SW 1271 (cell line): ENCODE results near the gene COPS7A.

Experiments
- DNase-seq, 2 experiments: peaks; one replicate each; lab custom pipeline; 2025; lab: John Stamatoyannopoulos, UW

Gene COPS7A, protein sequence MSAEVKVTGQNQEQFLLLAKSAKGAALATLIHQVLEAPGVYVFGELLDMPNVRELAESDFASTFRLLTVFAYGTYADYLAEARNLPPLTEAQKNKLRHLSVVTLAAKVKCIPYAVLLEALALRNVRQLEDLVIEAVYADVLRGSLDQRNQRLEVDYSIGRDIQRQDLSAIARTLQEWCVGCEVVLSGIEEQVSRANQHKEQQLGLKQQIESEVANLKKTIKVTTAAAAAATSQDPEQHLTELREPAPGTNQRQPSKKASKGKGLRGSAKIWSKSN

DNA sequence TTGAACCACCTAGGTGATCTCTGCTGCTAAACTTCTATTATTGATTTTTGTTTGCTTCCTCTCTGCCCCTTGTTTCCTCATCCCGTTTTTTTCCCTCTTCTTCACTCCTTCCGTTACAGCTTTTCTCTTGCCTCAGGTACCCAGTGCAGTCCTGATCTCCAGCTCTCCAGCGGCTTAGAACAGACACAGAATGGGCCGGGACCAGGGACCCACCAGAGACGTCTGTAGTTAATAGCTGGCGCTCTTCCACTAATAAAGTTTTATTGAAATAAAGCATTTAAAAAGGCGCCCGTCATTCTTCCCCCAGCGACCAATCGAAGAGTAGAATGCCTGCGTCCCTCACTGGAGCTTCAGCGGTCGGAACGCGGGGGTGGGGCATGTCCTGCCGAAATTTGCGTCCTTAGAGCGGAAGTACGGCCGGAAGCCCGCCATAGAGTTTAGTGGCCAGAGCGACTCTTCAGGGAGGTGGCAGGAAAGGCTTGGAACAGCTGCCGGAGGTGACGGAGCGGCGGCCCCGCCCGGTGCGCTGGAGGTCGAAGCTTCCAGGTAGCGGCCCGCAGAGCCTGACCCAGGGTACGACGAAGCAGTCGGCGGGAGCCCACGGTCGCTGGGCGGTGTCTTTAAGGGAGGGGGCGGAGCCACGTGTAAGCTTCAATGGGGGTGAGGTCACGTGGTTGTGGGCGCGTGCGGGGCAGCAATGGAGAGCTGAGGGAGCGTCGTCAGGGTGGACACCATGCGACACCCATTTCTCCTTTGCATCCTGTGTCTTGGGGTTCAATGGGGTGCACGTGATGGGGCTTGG is at the start of gene COPS7A:
COPS7A (plus strand) TSS at position 440 of the 802 bp plus-strand sequence. CDS start 611 bp downstream, outside the sequence.
- DNase-seq: peak; percentile 98 to 99

DNA sequence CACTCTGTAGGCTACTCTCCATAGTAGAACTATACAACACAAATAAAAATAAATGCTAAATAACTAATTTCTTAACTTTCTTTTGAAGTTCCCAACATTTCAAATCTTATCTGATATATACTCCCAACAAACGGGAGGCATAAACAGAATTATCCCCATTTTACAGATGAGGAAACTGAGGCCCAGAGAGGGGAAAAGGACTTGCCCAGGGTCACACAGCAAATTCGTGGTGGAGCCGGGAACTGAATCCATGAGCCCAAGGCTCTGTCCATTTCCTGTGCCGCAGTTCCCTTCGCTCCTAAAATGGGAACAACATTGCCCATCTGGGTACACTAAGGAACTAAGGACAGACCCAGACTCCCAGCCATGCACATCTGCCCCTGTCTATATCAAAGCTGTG is 46.9 kb upstream of the COPS7A start:
- no peak for DNase-seq

DNA sequence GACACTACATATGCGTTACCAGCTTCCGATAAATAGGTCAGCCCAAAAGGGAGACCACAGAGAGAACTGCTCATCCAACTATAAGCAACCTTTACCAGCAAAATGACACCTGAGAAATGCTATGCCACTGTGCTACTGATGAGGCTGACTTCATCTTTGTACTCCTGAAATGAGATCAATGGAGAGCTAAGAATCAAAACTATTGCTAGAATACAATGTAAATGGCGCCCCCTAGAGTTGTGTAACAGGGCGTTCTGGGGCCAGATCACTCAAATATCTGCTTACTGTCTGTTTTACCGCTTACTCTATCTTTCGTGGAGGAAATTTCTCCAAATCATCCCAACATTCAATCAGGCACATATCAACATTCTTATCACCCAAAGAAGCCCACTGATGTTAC is 39.2 kb upstream of the COPS7A start:
- peak; percentile 17 to 67 for DNase-seq

DNA sequence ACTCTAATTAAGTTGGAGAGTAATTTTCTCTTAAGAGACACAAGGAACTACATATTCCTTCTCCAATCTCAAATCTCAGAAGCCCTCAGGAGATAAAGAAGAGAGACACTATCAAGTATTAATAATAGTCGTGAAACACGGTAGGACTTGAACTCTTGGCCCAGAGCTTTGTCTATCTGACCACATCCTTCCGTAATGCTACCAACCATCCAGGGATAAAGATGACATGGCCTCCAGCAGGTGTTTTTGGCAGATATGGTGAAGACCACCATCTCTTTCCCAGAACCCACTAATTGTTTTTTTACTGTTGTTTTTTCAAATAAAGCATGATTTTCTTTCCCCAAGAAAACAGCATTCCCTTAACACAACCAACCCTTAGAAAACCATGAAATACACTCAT is 38.0 kb upstream of the COPS7A start:
- DNase-seq: no peak

DNA sequence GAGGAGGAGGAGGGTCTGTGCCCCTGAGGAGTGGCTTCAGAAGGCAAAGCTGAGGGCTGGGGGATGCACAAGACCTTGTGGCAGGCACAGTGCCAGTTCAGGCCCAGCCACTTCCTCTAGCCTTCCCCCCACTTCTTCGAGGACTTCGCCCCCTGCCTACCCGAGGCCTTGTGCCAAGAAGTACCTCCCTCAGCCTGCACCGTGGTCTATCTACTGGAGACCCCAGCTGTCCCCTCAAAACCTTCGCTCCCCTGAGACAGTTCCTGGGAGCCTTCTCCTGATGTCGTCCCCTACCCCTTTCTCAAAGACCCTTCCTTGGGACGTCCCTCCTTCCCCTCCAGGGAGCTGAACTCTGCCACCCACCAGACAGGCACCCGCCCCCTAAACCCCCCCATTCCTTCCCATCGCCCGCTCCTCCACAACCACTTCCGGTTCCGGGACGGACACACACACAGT is 35.3 kb upstream of the COPS7A start:
- no peak for DNase-seq

DNA sequence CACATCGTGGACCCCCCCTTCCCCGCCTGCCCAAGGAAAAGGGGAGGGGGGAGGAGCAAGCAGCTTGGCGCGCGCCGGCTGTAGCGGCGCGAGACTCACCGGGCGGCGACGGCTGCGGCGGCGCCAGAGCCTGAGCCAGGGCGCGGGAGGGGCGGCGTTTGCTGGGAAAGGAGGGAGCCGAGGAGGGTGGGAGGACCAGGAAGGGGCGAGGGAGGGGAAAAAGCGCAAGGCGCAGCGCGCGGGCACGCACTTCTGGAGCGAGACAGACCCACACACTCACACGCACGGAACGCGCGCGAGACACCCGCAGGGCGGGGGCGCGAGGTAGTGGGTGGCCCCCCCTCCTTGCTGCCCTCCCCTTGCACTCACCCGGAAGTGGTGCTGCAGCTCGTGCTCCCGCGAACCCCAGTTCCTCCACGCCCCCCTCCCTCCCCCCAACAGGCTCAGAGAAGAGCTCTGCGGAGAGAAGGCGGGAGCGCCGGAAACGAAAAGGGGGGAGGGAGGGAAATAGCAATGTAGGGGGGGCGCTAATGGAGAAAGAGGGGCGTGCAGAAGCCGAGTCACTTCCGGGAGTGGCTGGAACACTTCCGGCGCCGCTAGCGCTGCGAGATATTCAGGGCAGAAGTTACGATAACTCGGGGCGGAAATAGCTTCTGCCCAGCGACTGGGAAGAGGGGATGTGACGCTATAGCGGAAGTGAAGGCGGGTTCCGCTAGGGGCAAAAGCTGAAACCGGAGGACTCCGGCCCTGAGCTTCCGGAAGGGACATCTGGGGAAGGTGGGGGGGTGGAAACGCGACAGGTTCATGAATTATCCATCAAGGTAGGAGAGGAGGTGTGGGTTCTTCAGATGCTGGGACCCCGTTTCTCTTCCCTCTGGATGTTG is 34.6 kb upstream of the COPS7A start, which contains the start of gene ZNF384:
ZNF384 (minus strand) TSS at position 377 of the 884 bp plus-strand sequence. CDS start 9,855 bp downstream, outside the sequence.
- DNase-seq: peak; percentile 99 to 100

DNA sequence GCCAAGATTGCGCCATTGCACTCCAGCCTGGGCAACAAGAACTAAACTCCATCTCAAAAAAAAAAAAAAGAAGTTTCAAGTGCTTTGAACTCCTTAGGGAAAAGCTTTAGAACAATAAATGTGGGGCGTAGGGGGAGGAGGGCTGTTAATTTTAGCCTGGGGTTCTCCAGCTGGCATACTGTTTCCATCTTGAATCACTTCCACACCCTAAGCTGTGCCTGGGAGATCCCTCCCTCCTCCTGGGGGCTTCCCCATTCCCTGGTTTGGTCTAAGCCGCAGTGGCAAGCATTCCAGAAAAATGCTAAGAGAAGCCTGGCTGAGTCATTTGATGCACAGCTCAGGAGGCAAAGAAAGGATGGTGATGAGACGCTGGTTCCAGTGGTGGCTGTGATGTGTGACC is 32.4 kb upstream of the COPS7A start:
- no peak for DNase-seq

DNA sequence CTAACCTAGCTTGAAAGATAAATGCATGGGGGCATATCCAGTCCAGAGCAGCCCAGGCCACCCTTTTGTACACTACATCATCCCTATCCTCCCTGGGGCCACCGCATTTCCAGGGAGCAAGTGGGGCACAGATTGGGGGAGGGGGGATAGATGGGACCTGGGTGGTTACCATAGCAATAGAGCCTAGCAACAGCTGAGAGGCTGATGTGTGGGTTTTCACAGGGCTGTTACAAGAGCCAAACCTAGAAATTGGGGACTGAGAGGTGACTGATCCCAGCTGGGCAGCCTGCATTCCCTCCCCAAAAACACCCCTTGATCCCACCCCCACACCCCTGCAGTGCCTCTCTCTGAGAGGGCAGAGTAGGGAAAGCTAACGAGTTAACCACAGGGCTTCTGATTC is 31.0 kb upstream of the COPS7A start:
- DNase-seq: no peak

DNA sequence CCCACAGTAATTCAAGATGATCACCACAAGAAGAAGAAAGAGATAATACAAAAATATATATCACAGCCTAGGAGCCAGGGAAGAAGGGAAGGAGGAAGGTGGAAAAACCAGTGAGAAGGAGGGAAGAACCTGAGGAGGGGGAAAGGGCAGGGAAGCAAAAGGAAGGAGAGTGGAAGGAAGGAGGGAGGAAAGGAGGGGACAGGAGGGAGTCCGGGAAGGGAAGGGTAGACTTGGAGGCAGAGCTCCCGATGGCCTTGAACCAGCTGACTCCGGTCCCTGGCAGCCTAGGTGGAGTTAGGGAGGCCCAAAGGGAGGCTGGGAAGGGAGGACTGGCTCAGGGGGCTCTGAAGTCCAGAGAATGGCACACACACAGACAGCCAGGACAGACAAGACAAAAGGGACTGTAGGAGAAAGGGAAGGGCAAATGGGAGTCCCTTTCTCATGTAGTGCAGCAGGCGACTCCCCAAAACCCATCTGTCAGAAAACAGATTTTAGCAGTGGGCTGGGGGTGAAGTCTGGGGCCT is 30.0 kb upstream of the COPS7A start:
- no peak for DNase-seq

DNA sequence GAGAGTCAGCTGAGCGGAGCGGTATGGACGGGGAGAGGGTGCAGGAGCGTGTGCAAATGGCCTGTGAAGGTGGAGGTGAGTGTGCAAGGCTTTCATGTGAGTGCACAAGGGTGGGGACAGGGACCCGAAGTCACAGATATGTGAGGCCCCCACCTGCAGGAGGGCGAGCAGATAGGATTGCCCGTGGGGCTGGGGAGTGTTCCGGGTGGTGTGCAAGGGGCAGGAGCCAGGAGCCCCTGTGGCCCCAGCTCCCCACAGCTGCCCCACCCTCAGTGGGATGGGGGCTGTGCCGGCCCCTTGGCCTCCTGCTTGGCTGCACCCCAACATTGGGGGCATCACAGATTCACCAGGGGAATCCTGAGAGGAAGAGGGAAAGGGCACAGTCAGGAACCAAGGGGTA is 29.1 kb upstream of the COPS7A start:
- no peak for DNase-seq

DNA sequence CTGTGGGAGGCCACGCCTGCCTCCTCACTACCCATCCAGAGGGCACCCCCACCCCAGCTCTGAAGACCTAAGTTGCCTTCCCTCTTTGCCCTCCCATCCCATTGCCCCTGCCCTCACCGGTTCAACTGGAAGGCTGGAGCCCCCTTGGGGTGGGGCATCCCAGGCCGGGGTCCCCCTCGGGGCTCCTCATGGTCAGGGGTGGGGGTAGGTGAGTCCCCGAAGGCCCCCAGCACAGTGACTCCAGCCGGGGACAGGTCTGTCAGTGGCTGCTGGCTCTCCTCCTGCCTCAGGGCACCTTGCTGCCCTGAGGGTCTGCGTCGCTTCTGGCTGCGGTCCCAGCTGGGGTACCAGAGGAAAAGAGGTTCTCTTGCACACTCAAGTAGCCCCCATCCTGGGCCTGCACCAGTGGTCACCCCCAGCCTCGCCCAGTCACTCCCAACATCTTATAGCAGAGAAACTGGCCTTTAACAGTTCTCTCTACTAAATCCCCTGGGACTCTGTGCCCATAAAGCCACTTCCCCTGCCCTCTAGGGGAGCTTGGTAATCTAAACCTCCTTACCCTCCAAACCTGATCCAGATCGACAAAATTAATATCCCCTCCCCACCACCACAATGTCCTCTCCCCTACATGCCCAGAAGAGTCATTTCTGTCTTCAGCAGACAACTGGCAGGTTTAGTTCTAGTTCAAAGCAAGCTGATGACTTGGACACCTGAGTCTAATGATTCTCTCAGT is 28.4 kb upstream of the COPS7A start:
- DNase-seq: no peak

DNA sequence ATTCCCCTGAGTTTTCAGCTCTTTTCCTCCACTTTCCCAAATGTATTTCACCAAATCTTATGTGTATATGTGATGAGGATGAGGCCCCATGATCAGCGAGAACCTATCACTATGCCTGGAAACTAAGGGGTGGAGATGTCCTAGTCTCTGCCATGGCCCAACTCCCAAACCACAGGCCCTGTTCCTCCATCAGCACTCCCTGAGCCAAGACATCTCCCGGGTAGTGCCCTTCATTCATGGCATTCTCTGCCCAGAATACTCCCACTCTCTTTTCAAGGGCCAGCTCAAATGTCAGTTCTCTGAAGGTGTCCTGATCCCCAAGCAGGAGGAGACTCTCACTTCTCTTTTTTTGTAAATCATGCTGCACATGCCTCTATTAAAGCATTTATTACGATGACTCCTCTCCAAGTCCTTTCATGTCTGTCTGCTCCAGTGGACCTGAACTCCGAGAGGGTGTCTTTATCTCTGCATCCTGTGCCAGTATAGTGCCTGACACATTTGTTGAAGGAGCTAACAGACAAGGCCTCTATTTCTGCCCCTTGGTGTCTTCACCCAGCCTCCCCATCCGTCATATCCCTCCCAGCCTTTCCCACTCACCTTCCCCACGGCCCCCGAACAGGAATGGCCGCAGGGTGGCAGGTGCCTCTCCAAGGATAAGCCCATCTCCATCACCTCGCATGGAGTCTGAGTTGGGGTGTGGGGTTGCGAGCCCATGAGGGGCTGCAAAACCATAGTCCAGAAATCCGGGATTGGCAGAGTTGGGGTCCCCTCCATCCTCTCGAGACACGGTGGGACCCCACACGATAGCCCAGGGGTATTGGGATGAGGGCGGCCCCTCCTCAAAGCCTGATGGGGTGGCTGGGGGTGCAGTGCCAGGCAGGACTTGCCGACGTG is 26.9 kb upstream of the COPS7A start:
- no peak for DNase-seq

DNA sequence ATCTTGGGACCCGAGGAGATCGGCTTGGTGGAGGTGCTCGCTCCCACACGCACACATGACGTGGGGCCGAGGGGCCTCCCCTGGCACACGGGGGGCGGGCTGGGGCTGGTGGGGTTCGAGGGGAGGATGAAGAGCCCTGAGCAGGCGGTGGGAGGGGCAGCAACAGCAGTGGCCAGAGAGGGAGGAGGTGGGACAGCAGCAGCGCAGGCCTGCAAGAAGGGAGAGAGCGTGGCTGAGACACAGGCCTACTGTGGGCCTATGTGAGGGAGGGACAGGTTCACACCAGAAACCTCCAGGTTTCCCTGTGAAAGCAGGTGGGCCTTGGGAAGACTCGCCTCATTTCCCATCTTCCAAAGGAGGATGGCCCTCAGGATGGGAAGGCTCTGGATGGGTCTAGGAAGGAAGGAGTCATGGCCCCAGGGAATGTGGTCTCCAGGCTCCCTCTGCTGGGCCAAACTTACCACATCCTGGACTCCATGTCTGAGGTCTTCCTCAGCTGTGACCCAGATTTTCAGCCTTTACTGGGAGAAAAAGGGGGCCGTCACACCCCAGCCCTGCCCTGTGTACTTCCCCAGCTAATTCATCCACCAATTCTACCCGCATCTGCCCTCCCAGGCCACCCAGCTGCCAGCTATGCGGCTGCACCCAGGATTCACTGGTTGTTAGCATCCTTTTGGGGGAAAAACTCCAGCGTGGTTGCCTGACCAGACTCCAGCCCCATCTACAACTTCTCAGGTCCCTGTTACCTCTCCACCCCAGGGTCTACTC is 26.1 kb upstream of the COPS7A start:
- DNase-seq: peak; percentile 47 to 63

DNA sequence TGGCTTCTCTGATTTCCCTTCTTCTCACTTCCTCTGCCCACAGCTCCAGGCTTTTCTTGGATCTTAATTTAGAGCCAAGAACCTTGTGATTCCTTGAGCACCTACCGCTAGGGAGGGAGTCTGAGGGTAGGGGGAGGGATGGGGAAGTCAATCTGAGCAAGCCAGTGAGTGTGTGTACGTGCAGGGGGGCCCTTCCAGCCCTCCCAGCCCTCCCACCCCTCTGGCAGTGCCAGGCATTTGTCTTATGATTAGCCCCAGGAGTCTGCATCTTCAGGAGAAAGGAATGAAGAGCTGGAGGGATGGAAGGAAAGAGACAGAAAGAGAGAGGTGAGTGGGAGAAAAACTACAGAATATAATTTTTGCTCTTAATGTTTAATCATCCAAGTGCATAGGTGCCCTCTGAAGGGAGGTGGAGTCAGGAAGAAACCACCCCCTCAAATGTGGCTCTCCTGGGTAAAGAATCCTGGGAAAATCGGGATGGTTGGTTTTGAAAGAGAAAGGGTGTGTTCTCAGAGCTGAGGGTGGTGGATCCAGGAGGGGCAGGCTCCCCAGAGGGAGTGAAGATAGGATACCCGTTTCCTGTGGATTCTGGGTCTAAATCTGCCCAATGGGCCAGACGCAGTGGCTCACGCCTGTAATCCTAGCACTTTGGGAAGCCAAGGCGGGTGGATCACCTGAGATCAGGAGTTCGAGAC is 25.3 kb upstream of the COPS7A start:
- no peak for DNase-seq

DNA sequence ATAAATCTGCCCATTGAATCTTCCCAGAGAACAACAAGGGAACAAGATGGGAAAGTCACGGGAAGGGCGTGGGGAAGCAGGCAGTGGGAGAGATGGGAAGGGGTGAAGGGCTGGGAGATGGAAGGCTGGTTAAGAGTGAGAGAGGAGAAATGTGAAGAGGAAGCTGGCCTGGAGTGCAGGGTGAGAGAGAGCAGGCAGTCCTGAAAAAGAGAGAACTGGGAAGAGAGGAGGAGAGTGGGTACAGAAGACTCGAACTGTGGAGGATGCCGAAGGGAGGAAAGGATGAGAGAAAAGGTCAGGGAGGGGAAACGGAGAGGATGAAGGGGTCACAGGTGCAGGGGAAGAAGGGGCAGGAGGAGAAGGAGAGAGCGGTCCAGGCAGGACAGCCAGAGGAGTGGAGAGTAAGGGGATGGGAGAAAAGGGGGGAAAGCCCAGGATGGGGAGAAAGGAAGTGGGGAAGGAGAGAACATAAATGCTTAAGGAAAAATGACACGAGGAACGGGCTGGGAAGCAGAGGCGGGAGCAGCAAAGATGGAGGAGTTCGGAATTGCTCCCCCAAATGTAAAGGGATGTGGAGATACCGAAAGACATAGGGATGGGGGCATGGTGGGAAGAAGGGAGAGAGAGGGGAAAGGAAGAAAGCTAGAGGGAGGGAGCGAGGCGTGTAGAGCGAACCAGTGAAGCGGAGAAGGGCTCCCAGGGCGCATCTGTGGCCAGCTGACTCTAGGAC is 24.4 kb upstream of the COPS7A start:
- DNase-seq: no peak

DNA sequence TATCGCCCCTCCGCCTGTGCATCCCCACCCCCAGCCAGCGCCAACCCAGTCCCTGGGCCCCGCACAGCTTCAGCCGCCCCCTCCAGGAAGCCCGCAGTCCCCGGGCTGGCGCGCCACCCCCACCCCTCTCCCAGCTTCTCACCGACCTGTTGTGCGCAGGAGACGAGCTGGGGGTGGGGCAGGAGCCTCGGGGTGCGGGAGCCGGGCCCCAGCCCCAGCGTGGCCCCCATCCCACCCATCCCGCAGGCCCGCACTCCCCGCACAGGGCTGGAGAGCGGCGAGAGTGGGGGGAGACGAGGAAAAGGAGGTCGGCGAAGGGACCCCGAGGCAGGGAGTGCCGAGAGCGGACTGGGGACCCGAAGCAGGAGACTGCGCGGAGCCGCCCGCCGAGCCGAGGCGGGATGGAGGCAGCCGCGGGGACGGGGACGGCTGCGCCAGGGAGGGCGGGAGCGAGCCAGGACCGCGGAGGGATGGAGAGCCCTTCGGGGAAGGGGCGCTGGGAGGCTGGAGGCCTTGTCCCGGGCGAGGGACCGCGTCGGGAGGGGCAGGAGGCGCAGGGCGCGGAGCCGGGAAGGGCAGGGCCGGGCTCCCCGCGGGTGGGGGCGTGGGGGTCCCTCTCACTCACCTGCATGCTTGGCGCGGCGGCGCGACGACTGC is 23.7 kb upstream of the COPS7A start:
- no peak for DNase-seq

DNA sequence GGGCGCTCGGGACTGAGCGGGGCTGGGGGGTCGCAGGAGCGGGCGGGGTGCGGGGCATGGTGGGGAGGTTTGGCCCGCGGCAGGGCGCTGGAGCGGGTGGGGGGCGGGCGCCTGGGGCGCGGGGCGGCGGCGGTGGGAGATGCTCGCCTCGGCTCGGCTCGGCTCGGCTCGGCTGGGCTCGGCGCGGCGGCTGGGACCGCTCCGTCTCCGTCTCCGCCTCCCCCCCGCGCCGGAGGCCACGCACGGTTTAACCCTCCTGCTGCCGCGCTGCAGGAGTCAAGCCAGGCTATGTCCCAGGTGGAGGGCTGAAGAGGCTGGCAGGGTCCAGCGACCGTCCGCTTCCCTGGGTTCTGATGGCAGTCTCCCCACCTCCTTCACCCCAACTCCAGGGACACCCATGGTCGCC is 23.2 kb upstream of the COPS7A start, which contains the start of gene PIANP:
PIANP (minus strand) TSS at position 170 of the 406 bp plus-strand sequence. CDS start 2,754 bp downstream, outside the sequence.
- DNase-seq: no peak
